Natural killer cell (primary cell): Measurements from ENCODE around the gene VAT1. TPM values are rescaled to one million over a fixed set of nuclear protein-coding genes. Genes with fewer than 3 reads are reported as not detected.

Source experiments
- ATAC-seq, 3 donors: fragments of 150-1000 bp in 2 of 3; fragments of 200-7000 bp in 1 of 3; cut with Tn5 transposase; 1 replicate in 1 of 3; 2 replicates in 2 of 3; pipeline ENCODE4 v1.10.0; 2021; ENCODE audit warnings: mild to moderate bottlenecking in 2 of 3, moderate library complexity in 2 of 3
- DNase-seq, 2 donors: peaks; one replicate each; pipeline versions ENCODE4 v3.0.0 to v3.0.0-alpha.2; 2013 to 2021; ENCODE audit warnings: mixed read lengths in 1 of 2
- H3K27ac ChIP-seq: one replicate; pipeline ENCODE4 v1.5.1; 2013; ENCODE audit warnings: mild to moderate bottlenecking, low read length
- H3K27me3 ChIP-seq: one replicate; pipeline ENCODE4 v1.6.1; 2013; ENCODE audit warnings: low read length; ENCODE audit not compliant: control insufficient read depth, insufficient read depth
- H3K36me3 ChIP-seq: one replicate; pipeline ENCODE4 v1.6.1; 2013; ENCODE audit warnings: low read length; ENCODE audit not compliant: control insufficient read depth, insufficient read depth
- H3K4me1 ChIP-seq: one replicate; pipeline ENCODE4 v1.6.1; 2013; ENCODE audit warnings: low read length; ENCODE audit not compliant: control insufficient read depth, insufficient read depth
- H3K4me3 ChIP-seq: one replicate; pipeline ENCODE4 v1.5.1; 2013; ENCODE audit warnings: low read length
- H3K9me3 ChIP-seq: one replicate; pipeline ENCODE4 v1.6.1; 2013; ENCODE audit warnings: low read length; ENCODE audit not compliant: control insufficient read depth, insufficient read depth
- H3K27ac Mint-ChIP-seq, 2 donors: one replicate each; pipeline ENCODE4 v1.8.0; 2022; ENCODE audit warnings: mild to moderate bottlenecking in 2 of 2, mixed read lengths in 2 of 2, moderate library complexity in 1 of 2
- H3K27me3 Mint-ChIP-seq, 2 donors: one replicate each; pipeline ENCODE4 v1.8.0; 2022; ENCODE audit warnings: low read depth in 2 of 2, mixed read lengths in 2 of 2
- H3K36me3 Mint-ChIP-seq: one replicate; pipeline ENCODE4 v1.8.0; 2022; ENCODE audit warnings: mixed read lengths
- H3K4me1 Mint-ChIP-seq, 2 donors: one replicate each; pipeline ENCODE4 v1.8.0; 2022; ENCODE audit warnings: mixed read lengths in 2 of 2
- H3K4me3 Mint-ChIP-seq: one replicate; pipeline ENCODE4 v1.8.0; 2022; ENCODE audit warnings: mild to moderate bottlenecking, moderate library complexity, mixed read lengths
- H3K9me3 Mint-ChIP-seq, 2 donors: one replicate each; pipeline ENCODE4 v1.8.0; 2022; ENCODE audit warnings: mixed read lengths in 2 of 2
- WGBS: methylation state at CpG from one replicate; pipeline ENCODE4 v1.1.7; 2013; ENCODE audit warnings: missing lambda C conversion rate; ENCODE audit not compliant: insufficient coverage; 5-methylcytosine and 5-hydroxymethylcytosine counted together
- intact Hi-C: fragments of 100-400 bp; cut with micrococcal nuclease; formaldehyde crosslinking; loops from one replicate; pipeline ENCODE4 v1.14.2; 2022
- total RNA-seq, 4 donors: library from RNA; stranded (reverse); fragments of 120-200 nt in 1 of 4; gene quantifications; one replicate each; pipeline versions ENCODE4 v1.2.3 to v1.2.4, GENCODE V29; 2013 to 2022
- TF ChIP-seq, protein P1 (sequence below): fragments of 200-600 bp; IDR thresholded peaks from one replicate; pipeline ENCODE4 v1.8.0; 2022; ENCODE audit warnings: antibody characterized with exemption

The VAT1 gene
- total RNA-seq, 3 donors from 2014 or later (not counting 1 experiment from before 2014, with no cell fraction given) = 21.1 to 32.1 (median 31.9) TPM

GRCh38 chr17:43016216-43016615, 6.0 kb downstream of the VAT1 start:
- 93% methylated on average over 7 of the region's 7 CpGs for WGBS
- H3K27ac Mint-ChIP-seq = no peak overlapping the region
- peaks cover 26% of the 10 kb centered on the region for H3K36me3 ChIP-seq

GRCh38 chr17:43015579-43015978, 6.6 kb downstream of the VAT1 start:
- Histone ChIP-seq H3K4me3 (no peak overlapping the region), H3K27me3 (no peaks in the 10 kb centered on the region), H3K4me1 (no peaks in the 10 kb centered on the region), H3K27ac (no peak overlapping the region), H3K36me3 (peaks cover 28% of the 10 kb centered on the region), H3K9me3 (no peaks in the 10 kb centered on the region)
- TF ChIP-seq, protein P1, sequence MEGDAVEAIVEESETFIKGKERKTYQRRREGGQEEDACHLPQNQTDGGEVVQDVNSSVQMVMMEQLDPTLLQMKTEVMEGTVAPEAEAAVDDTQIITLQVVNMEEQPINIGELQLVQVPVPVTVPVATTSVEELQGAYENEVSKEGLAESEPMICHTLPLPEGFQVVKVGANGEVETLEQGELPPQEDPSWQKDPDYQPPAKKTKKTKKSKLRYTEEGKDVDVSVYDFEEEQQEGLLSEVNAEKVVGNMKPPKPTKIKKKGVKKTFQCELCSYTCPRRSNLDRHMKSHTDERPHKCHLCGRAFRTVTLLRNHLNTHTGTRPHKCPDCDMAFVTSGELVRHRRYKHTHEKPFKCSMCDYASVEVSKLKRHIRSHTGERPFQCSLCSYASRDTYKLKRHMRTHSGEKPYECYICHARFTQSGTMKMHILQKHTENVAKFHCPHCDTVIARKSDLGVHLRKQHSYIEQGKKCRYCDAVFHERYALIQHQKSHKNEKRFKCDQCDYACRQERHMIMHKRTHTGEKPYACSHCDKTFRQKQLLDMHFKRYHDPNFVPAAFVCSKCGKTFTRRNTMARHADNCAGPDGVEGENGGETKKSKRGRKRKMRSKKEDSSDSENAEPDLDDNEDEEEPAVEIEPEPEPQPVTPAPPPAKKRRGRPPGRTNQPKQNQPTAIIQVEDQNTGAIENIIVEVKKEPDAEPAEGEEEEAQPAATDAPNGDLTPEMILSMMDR = no peak
- ATAC-seq = no peak
- 89% methylated on average over 9 of the region's 9 CpGs for WGBS
- no peak overlapping the region for H3K4me3 Mint-ChIP-seq
- H3K9me3 Mint-ChIP-seq = no peaks in the 10 kb centered on the region
- peaks cover 3 to 29% of the 10 kb centered on the region in 2 donors for H3K4me1 Mint-ChIP-seq
- no peaks in the 10 kb centered on the region for H3K27me3 Mint-ChIP-seq
- intact Hi-C loops = no loop called here
- DNase-seq = no peak
- H3K27ac Mint-ChIP-seq = peak overlapping the region in 1 of 2 donors; percentile 74
- H3K36me3 Mint-ChIP-seq = no peaks in the 10 kb centered on the region

More at GRCh38 chr17:43016216-43016615, 6.0 kb downstream of the VAT1 start:
- Mint-ChIP-seq H3K9me3 (no peaks in the 10 kb centered on the region), H3K4me3 (no peak overlapping the region), H3K4me1 (peaks cover 0 to 31% of the 10 kb centered on the region in 2 donors), H3K27me3 (no peaks in the 10 kb centered on the region), H3K36me3 (no peaks in the 10 kb centered on the region)
- Histone ChIP-seq H3K4me3 (no peak overlapping the region), H3K9me3 (no peaks in the 10 kb centered on the region), H3K27ac (no peak overlapping the region), H3K4me1 (peaks cover 5% of the 10 kb centered on the region), H3K27me3 (no peaks in the 10 kb centered on the region)
- TF ChIP-seq, protein P1 = no peak
- ATAC-seq = no peak
- intact Hi-C loops = no loop called here
- DNase-seq = no peak

DNA sequence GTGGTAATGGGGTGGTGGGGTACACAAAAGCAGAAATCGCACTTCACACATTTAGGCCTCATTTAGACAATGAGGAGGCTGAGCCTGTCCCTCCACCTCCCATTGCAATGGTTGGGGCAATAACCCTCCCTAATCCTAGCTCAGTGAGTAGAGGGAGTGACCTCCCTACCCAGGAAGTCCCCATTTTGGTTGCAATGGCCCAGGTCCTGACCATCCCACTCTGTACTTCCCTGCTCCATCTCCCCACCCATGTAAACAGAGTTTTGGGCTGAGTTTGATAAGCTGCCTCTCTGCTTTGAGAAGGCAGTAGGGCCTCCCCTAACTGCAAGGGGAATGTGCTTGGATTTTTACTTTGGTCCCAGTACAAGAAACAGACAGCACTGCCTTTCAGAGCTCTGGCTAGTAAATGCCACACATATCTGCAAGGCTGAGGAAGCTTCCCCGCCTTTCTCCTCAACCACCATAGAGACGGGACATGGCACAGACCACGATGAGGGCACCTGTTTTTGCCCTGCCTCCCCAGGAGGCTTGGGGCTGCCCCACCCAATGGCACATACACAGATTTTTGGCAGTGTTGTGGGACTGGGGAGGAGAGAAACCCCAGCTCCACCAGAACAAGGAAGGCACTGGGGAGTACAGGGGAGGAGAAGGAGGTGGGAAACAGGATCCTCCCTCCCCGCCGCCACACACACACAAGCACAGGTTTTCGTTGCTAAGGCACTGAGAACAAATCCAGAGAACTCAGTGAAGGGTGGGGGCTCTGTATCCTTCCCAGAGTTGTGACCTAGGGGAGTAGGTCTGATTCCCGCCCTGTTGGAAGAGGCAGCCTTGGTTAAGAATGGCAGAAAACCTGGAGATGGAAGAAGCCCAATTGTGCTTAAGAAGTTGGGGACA, 7.3 kb downstream of the VAT1 start:
- Mint-ChIP-seq H3K36me3 (no peaks in the 10 kb centered on the region), H3K27ac (peak overlapping the region in 1 of 2 donors; percentile 74), H3K4me3 (no peak overlapping the region), H3K4me1 (peaks cover 8 to 31% of the 10 kb centered on the region in 2 donors), H3K27me3 (no peaks in the 10 kb centered on the region), H3K9me3 (no peaks in the 10 kb centered on the region)
- Histone ChIP-seq H3K27ac (no peak overlapping the region), H3K9me3 (no peaks in the 10 kb centered on the region), H3K4me1 (peaks cover 2% of the 10 kb centered on the region), H3K27me3 (no peaks in the 10 kb centered on the region), H3K4me3 (no peak overlapping the region), H3K36me3 (peaks cover 29% of the 10 kb centered on the region)
- DNase-seq (no peak), ATAC-seq (no peak)
- intact Hi-C loops = no loop called here
- 86% methylated on average over 5 of the region's 8 CpGs for WGBS
- TF ChIP-seq, protein P1 = no peak
